Dedifferentiated amniotic fluid mesenchymal stem cell (primary cell): ENCODE results near the gene CX3CL1.
"Not testable (repeated sequence)": the region's sequence is repeated elsewhere in the genome, so short reads cannot be mapped to it uniquely, and the experiment has no call there.

Source experiments
- DNase-seq: peaks from one replicate; pipeline ENCODE4 v3.0.0-alpha.2; 2016; ENCODE audit errors: extremely low spot score

Gene CX3CL1

GRCh38 chr16:57372372-57373116, at the start of gene CX3CL1:
CX3CL1 (plus strand) TSS chr16:57372490; CDS start chr16:57372569, 79 bp downstream.
- DNase-seq: peak; percentile 33

- DNase-seq: no peak
Observed at GRCh38 chr16:57324749-57325148, 47.5 kb upstream of the CX3CL1 start.

GRCh38 chr16:57325458-57325857, 46.8 kb upstream of the CX3CL1 start:
- no peak for DNase-seq

- DNase-seq: no peak
Observed at GRCh38 chr16:57329718-57330327, 42.5 kb upstream of the CX3CL1 start.

- no peak for DNase-seq
Observed at GRCh38 chr16:57331355-57331754, 40.9 kb upstream of the CX3CL1 start.

- DNase-seq: no peak
Observed at GRCh38 chr16:57333402-57333801, 38.9 kb upstream of the CX3CL1 start.

GRCh38 chr16:57335366-57335765, 36.9 kb upstream of the CX3CL1 start:
- DNase-seq: no peak

- DNase-seq: no peak
Observed at GRCh38 chr16:57341062-57341440, 31.2 kb upstream of the CX3CL1 start.

GRCh38 chr16:57341441-57342303, 30.6 kb upstream of the CX3CL1 start:
- DNase-seq: peak; percentile 78

GRCh38 chr16:57342606-57343005, 29.7 kb upstream of the CX3CL1 start:
- DNase-seq: not testable (repeated sequence)

- no peak for DNase-seq
Observed at GRCh38 chr16:57343221-57343620, 29.1 kb upstream of the CX3CL1 start.

- DNase-seq: not testable (repeated sequence)
Observed at GRCh38 chr16:57344094-57344493, 28.2 kb upstream of the CX3CL1 start.

- no peak for DNase-seq
Observed at GRCh38 chr16:57345021-57345420, 27.3 kb upstream of the CX3CL1 start.

- DNase-seq: no peak
Observed at GRCh38 chr16:57345666-57346204, 26.6 kb upstream of the CX3CL1 start.

GRCh38 chr16:57347858-57348257, 24.4 kb upstream of the CX3CL1 start:
- no peak for DNase-seq

- no peak for DNase-seq
Observed at GRCh38 chr16:57348327-57348726, 24.0 kb upstream of the CX3CL1 start.

- no peak for DNase-seq
Observed at GRCh38 chr16:57349212-57350031, 22.9 kb upstream of the CX3CL1 start.

GRCh38 chr16:57352636-57353047, 19.6 kb upstream of the CX3CL1 start:
- no peak for DNase-seq

GRCh38 chr16:57354311-57354710, 18.0 kb upstream of the CX3CL1 start:
- DNase-seq: no peak

- no peak for DNase-seq
Observed at GRCh38 chr16:57355898-57356414, 16.3 kb upstream of the CX3CL1 start.

GRCh38 chr16:57356547-57356946, 15.7 kb upstream of the CX3CL1 start:
- no peak for DNase-seq
